GM12872 (cell line): ENCODE measurements around the gene FNTB.

Experiments
- CTCF ChIP-seq: IDR thresholded peaks from 3 replicates; pipeline ENCODE4 v1.5.1; 2011; ENCODE audit warnings: low read depth, mild to moderate bottlenecking, low read length, moderate library complexity; ENCODE audit not compliant: insufficient read depth

The FNTB gene

GRCh38 chr14:65019944-65020566, 33.4 kb downstream of the FNTB start:
- TF ChIP-seq CTCF, result peak; percentile 58

GRCh38 chr14:65024957-65025356, 38.3 kb downstream of the FNTB start:
- TF ChIP-seq CTCF, result no peak

GRCh38 chr14:65025818-65026217, 39.1 kb downstream of the FNTB start:
- no peak for TF ChIP-seq CTCF

- no peak for TF ChIP-seq CTCF
These were observed 39.8 kb downstream of the FNTB start for GRCh38 chr14:65026526-65026925.

GRCh38 chr14:65027127-65027799, 40.6 kb downstream of the FNTB start:
- TF ChIP-seq CTCF, result no peak

GRCh38 chr14:65028937-65029336, 42.2 kb downstream of the FNTB start:
- TF ChIP-seq CTCF, result no peak

- no peak for TF ChIP-seq CTCF
These were observed 45.6 kb downstream of the FNTB start for GRCh38 chr14:65032319-65032718.

GRCh38 chr14:65033181-65033580, 46.5 kb downstream of the FNTB start:
- no peak for TF ChIP-seq CTCF
